H4 (cell line): ENCODE data around the gene C11orf71. TPM values are rescaled to one million over a fixed set of nuclear protein-coding genes. Genes with fewer than 3 reads are reported as not detected.

ENCODE experiments used
- DNase-seq: peaks from one replicate; pipeline ENCODE4 v3.0.0-alpha.2; 2015; ENCODE audit warnings: low spot score
- total RNA-seq: library from RNA; depleted of rRNA; stranded (reverse); fragments of >200 nt; shearing (Covaris generic); gene quantifications from 2 replicates; pipeline ENCODE4 v1.2.3, GENCODE V29; 2014; rRNA removed

The C11orf71 gene, protein sequence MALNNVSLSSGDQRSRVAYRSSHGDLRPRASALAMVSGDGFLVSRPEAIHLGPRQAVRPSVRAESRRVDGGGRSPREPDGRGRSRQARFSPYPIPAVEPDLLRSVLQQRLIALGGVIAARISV
- total RNA-seq: 5.8 and 7.9 TPM in 2 replicates

DNA sequence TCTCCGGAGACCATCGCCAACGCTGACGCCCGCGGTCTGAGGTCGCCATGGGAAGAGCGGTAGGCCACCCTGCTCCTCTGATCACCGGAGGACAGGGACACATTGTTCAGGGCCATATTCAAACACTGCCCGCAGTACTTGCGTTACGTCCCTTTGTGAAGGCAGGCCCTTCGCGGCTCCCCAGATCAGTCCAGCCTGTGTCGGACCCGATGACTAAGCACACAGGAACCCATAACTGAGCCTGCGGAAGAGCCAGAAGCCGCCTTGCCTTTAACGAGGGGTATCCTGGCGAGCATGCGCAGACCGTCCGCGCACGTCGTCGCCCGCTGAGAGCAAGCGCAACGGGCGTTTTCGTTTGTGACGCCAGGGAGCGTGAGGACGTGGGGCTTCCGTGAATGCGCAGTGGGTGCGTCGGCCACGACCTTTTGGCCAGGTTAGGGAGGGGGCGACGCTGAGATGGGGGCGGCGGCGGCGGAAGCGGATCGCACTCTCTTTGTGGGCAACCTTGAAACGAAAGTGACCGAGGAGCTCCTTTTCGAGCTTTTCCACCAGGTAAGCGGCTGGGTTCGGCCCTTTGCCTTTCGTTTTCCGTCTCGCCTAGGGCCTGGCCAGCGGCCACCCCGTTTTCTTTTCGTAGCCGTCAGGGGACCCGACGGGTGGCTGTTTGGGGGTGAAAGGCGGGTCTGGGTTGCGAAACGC, at the start of gene C11orf71, which contains the start of gene RBM7:
C11orf71 (minus strand) TSS at position 296 of the 699 bp plus-strand sequence; CDS start at position 116, 180 bp downstream.
RBM7 (plus strand) TSS at position 451 of the 699 bp plus-strand sequence; CDS start at position 457, 6 bp downstream.
- peak; percentile 98 for DNase-seq

DNA sequence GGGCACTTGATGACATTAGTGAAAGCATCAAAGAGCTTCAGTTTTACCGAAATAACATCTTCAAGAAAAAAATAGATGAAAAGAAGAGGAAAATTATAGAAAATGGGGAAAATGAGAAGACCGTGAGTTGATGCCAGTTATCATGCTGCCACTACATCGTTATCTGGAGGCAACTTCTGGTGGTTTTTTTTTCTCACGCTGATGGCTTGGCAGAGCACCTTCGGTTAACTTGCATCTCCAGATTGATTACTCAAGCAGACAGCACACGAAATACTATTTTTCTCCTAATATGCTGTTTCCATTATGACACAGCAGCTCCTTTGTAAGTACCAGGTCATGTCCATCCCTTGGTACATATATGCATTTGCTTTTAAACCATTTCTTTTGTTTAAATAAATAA, 49.5 kb upstream of the C11orf71 start:
- DNase-seq: no peak

DNA sequence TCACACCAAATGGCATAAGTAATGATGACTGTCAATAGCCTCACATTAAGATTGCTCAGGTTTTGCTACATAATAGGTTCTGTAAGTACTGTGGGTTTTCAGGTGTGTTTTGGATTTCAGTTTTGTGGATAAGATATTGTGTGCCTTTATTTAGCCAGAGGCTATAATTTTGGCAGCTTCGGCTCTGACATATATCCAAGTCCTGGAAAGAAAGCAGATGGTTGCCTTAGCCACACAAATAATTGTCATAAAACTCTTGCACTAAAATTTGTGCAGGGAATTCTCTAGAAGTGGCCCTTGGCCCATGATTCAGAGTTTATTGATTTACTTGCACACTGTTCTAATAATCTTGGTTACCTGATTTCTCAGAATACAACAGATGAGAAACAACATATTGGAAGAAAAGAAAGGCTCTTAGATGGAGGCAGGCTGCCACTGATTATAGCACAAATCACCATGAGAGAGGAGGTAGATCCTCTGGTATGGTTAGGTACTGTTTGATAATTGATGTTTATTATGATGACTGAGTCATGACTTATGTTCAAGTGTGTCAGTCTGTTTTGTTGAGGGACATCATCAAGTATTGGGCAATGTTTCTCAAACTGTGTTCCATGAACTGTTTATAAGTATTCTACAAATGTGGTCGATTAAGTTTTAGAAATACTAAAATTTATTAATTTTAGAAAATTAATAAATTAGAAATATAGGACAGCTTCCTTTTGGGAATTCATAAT, 48.6 kb upstream of the C11orf71 start:
- DNase-seq: no peak

DNA sequence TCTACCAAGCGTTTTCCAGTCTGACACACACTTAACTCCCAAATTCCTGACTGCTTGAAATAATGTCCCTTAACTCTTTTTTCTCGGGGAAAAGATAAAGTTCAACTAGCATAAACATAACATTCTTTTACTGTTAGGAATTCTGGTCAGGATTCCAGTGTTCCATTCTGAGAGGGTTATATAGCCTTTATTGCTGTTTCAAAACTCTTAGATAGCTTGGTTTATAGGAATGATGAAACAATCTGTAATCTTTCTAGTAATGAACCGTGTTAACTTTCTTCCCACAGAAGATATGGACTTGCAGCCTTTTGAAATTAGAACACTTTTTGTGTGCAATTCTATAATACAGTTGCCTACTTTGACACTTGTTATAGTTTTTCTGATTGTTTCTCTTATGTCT, 47.6 kb upstream of the C11orf71 start:
- peak; percentile 10 for DNase-seq

DNA sequence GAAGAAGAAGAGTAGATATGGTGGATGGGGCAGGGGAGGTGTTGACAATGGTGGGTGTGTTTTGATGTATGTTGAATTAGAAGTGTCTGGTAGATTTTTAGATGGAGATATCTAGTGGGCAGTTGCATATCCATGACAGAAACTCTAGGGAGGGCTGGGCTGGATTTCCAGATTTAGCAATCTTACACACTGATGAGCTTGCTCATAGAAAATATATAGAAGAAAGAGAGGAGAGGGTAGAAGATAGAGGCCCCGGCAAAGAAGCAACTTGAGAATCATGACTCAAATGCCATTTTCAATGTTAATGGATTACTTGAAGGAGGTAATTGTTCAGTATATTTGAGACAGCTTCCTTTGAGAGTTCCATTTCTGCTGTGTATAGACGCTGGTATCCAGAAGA, 47.1 kb upstream of the C11orf71 start:
- no peak for DNase-seq

DNA sequence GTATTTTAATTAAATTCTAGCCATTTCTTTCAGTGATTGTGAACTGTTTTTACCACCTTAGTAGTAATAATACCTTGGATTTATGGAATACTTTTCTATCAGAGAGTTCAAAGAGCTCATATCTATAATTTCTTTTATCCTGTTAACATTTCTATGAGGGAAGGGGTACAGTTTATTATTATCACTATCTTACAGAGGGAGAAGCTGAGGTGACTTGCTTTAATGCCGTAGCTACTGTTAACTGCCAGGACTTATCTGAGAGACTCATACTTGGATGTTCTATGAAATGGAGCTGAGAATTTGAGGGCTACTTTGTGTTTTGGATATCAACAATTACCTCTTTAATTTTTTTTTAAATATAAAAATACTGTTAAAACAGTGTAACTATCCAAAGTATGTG, 42.2 kb upstream of the C11orf71 start:
- no peak for DNase-seq

DNA sequence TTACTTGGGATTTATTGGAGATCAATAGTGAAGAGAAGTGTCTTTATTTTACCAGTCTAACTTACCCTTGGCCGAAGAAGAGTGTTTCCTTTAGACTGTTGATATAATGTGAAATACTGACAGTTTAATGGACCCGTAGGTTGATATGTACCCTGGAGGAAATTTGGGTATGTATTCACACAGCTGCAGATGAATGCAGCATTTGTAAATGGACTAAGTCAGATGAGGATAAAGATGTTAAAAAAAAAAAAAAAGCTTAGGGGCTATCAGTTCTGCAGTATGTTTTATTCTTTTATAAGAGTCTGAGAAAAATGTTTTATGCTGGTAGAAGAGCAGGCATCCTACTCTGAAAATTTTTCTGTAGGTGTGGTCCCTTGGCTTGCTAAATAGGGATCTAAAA, 41.6 kb upstream of the C11orf71 start:
- DNase-seq: no peak

DNA sequence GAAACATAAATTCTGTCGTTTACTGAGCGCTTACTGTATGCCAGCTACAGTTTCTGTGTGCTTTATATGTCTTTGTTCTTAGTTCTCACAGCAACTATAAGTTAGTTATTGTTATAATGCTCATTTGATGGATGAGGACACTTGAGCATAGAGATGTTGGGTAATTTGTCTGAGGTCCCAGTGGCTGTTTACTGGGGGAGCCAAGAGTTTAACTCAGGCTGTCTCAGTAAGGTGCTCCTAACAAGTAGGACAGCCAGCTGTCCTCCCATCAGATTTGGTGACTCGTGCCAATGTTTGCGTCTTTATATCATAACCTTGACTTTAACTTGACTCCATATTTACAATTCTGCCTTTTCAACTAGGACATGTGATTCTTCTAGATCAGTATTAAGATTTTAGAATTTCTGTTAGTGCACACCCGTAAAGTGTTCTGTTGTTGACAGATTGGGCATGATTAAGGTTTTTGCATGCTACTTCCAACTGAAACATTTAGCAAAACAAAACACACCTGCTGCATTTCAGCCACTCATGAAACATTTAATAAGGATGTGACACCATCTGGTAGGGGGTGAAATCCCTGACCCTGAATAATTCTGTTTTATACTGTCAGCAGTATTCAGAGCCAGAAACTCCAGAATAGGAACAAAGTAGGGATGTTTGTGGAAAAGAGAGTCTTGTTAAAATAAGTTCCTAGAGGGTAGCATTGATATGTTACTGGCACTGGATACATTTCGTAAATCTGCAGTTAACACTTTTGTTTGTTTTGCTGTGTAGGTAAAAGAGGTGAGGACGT, 40.9 kb upstream of the C11orf71 start:
- no peak for DNase-seq

DNA sequence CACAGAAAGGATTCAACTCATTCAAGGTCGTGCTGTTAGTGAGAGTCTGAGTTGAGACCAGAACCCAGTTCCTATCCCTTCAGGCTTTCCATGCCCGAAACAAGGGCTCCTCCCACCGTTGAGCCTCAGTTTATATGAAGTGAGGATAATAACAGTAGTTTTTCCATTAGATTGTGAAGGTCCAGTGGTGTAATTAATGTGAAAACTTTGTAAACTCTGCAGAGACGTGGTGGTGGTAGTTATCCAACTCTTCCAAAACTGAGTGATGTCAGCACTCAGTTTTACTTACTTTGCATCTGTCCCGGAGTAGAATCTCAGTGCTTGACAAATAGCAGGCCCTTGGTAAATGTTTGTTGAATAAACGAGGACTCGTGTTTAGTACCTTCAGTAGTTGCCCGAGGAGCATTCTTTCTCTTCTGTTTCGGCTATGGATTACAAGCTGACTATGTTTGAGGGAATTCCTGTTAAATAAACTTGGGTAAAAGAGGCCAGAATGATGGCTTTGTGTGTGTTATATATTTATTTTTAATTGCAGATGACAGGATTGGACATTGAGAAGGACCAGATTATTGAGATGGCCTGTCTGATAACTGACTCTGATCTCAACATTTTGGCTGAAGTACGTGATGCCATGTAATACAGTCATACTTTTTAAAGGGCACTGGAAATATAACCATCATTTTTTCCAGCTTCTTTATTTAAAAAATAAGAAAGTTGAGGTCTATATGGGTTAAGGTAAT, 40.0 kb upstream of the C11orf71 start:
- no peak for DNase-seq

DNA sequence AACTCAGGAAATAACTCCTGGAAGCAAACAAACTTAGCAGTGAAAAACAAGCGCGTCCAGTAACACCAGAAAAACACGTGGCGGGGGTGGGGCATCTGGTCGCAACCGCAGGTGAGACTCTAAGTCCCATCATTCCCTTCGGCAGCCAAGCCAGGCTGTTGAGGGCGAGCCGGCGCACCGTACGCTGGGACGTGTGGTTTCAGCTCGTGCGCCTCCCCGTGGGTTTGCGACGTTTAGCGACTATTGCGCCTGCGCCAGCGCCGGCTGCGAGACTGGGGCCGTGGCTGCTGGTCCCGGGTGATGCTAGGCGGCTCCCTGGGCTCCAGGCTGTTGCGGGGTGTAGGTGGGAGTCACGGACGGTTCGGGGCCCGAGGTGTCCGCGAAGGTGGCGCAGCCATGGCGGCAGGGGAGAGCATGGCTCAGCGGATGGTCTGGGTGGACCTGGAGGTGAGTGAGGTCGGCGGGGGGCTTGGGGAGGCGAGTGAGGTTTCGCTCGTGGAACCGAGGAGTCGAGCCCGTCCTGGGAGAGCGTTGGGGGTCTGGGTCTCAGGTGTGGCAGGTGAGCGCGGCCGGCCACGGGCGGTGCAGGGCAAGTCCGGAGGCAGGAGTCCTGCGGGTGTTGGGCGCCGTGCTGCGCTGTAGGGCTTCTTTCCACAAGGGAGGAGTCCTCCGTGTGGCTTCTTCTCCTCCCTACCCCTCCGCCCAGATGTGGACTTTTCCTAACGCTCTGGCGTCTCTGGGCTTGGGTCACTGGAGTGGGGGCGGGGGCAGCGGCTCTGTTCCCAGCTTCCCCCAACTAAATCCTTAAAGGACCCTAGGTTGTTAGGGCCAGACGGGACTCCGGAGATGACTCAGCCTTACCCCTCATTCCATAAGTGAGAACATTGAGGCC, 39.2 kb upstream of the C11orf71 start, which contains the start of gene REXO2:
REXO2 (plus strand) TSS at position 239 of the 892 bp plus-strand sequence; CDS start at position 301, 62 bp downstream.
- DNase-seq: peak; percentile 96

DNA sequence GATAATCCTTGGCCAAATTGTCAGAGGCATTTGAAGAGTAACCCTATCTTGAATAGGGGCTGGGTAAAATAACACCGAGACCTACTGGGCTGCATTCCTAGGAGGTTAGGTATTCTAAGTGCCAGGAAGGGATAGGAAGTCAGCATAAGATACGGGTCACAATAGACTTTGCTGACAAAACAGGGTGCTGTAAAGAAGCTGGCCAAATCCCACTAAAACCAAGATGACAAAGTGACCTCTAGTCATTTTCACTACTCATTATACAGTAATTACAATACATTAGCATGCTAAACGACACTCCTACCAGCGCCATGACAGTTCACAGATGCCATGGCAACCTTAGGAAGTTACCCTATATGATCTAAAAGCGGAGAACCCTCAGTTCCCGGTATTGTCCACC, 38.0 kb upstream of the C11orf71 start:
- DNase-seq: no peak

DNA sequence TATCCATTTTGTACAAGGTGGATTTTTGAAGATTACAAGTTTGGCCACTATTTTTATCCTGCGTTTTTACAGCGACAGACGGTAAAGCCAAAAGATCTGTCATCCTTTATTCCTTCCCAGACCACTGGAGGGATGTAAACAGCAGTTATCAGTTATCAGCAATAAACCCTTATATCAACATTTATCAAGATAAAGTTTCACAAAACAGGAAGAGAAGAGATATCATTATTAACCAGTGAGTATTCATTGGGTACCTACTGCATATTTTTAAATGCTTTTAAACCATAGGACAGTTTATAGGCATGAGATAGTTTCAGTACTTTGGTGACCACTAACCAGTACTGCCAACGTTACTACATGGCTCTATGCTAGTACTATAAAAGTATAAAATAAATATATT, 33.1 kb upstream of the C11orf71 start:
- no peak for DNase-seq

DNA sequence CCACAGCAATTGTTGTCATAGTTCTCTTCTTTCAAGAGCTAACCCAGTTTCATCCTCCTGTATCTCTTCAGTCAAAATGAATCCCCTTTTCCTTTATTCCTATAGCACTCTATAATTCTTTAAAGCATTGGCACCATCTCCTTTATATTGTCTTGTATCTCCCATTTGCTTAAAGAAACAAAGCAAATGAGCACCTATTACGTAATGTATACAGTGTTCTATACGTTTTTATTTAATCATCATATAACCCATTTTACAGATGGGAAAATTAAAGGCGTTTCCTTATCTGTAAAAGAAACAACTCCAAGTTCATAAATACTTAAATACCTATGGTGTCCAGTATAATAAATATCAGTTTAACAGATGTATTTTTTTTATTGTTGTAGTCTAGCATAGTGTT, 32.6 kb upstream of the C11orf71 start:
- DNase-seq: no peak

DNA sequence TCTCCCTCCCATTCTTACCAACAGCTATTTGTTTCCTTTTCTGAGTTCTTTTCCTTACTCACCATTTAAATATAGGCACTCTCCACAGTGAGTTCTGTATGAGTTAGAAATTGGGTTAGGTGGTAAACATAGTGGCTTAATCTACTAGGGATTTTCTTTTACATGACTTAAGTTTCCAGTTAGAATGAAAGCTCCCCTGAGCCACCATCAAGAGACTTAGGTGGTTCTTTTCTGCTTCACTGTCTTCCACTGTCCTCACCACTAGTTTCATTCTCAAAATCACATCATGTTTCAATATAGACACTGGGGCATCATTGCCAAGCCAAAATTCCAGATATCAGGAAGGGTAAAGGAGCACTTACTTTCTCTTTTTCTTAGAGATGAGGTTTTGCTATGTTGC, 30.0 kb upstream of the C11orf71 start:
- DNase-seq: no peak

DNA sequence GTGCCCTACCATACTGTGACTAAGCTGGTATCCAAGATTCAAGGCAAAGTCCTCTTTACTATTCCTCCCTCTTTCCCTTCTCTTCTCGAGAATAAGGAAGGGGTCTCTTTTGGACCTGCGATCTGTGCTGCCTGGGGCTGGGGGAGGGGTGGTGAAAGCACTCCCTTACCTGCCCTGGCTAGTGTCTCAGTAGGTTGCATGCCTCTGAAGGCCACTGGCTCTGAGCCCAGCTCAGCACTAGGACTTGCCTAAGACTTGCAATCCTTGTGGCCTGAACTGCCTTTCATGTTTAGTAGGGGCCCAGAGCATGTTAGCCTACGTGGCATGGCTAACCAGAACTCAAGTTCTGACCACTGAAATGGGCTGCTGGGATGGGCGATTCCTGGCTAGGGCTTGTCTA, 26.0 kb upstream of the C11orf71 start:
- DNase-seq: no peak

DNA sequence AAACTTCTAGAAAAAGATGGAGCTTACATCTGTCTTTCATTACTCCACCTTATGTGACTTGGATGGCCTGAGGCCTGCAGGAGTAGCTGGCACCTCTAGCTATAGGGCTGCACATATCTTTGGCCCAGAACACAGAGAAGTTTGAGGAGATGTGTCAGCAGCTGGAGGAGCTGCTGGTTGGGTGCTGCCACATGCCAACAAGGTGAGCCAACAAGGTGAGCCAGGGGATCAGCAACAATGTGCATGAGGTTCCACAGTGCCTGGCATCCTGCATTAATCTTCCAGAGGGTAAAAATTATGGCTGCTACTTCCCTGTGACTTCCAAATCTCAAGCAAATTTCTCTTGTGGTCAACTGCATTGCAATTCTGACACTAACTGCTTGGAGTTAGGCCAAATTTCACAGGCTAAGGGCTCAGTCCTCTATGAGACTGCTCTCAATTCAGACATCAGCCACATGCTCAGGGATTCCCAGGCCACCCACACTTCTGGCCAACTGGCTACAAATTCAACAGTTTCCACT, 16.2 kb upstream of the C11orf71 start:
- DNase-seq: no peak

DNA sequence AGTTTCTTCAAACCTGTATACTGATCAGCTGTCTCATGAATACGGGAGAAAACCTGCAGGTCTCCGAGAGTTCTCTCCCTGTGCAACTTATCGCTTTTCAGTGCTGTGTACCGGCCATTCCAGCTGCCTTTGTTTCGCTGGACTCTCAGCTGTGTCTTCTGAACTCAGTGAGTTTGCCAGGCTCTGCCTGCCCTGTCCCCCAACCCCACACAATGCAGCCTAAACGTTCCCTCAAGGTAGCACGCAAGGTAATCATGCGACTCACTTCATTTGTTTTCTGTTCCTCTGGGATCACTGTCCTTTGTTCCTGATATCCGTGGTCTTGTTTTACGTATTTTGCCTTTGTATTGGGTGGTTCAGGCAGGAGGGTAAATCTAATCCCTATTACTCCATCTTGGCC, 13.6 kb upstream of the C11orf71 start:
- no peak for DNase-seq

DNA sequence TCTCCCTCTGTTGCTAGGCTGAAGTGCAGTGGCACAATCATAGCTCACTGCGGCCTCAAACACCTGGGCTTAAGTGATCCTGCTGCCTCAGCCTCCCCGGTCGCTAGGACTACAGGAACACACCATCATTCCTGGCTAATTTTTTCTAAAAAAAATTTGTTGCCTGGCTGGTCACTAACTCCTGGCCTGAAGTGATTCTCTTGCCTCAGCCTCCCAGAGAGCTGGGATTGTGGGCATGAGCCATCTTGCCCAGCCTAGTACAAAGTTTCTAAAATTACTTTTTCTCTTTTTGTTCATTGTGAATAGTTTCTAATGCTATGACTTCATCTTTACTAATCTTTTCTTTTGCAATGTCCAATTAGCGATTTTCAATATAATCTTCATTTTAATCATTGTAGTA, 12.6 kb upstream of the C11orf71 start:
- DNase-seq: no peak

DNA sequence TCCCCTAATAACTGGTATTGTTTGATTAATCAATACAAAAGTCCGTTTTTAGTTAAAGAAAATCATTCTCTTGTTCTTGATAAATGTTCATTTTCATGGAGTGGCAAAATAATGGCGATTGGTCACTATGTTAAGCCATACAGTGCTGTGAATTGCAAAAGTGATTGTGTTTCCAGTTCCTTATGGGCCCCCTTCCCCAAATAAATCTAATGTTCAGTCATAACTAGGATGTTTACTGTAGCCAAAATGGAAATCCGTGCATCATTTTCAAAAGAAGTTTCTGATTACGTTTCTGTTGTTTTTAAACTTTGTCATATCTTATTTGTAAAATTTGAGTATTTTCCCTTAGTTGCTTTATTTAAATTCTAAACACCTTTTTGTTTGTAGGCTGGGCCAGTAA, 1.0 kb upstream of the C11orf71 start:
- DNase-seq: no peak

DNA sequence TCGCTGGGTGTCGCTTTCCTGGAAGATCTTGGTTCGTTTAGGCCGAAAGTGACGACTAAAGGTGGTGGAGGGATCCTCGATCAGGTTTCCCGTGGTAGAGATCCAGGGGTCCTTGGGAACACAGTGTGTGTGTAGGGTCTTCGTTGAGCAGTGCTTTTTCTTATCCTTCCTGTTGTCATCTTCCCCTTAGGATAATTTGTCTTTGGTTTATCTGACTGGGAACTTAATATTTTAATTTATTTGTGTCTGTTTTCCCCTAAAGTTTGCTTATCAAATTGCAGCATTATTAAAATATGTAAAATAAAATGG, 558 bp upstream of the C11orf71 start:
- DNase-seq: no peak
